ENCODE data around the gene NKIRAS1.

DNA sequence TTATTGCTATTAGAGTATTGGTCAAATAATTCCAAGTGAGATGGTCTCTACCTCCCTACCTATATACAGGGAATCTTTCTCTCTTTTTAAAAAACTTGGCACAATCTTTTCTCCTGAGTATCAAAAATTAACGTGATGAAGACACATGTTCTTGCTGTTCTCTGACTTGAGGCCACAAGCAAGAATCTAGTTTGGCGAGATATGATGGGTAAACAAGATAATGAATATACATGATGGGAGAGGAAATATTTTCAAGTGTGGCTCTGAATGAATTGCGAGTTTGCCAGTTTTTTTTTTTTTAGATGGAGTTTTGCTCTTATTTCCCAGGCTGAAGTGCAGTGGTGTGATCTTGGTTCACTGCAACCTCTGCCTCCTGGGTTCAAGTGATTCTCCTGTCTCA is 39.9 kb upstream of the NKIRAS1 start:
- TF ChIP-seq NFRKB (IDR thresholded peaks at IDR 0.05) (no peak), BHLHE40 (IDR thresholded peaks at IDR 0.05; ENCODE audit: borderline replicate concordance) (no peak), TARDBP (IDR thresholded peaks at IDR 0.05) (no peak), ZNF384 (IDR thresholded peaks at IDR 0.05) (no peak)

Measured in HEK293T (cell line).